MM.1S (cell line): ENCODE measurements around the gene SLC24A3.

Source experiments
- DNase-seq: peaks from one replicate; pipeline ENCODE4 v3.0.0-alpha.2; 2015
- H2AFZ ChIP-seq: fragments of 300-600 bp; sonication (generic); 2 replicates; pipeline ENCODE4 v1.6.0; 2016; ENCODE audit warnings: antibody characterized with exemption, low read length
- H3F3A ChIP-seq: fragments of 300-600 bp; sonication (generic); 2 replicates; pipeline ENCODE4 v1.6.1; 2016; ENCODE audit warnings: mild to moderate bottlenecking, antibody characterized with exemption, low read length, moderate library complexity, mixed read lengths; ENCODE audit not compliant: insufficient read depth
- H3K27ac ChIP-seq: fragments of 300-600 bp; sonication (generic); 2 replicates; pipeline ENCODE4 v1.5.1; 2016; ENCODE audit warnings: mild to moderate bottlenecking, low read length
- H3K27me3 ChIP-seq: fragments of 300-600 bp; sonication (generic); replicated peaks from 2 replicates; pipeline ENCODE4 v1.6.0; 2016; ENCODE audit warnings: low read length; ENCODE audit not compliant: insufficient read depth
- H3K36me3 ChIP-seq: fragments of 300-600 bp; sonication (generic); replicated peaks from 2 replicates; pipeline ENCODE4 v1.6.1; 2016; ENCODE audit warnings: mild to moderate bottlenecking, low read length, mixed read lengths; ENCODE audit not compliant: insufficient read depth
- H3K4me1 ChIP-seq: fragments of 300-600 bp; sonication (generic); 2 replicates; pipeline ENCODE4 v1.6.1; 2016; ENCODE audit warnings: low read length, mixed read lengths
- H3K4me2 ChIP-seq: fragments of 300-600 bp; sonication (generic); 2 replicates; pipeline ENCODE4 v1.6.0; 2016; ENCODE audit warnings: low read depth, low read length
- H3K4me3 ChIP-seq: fragments of 300-600 bp; sonication (generic); 2 replicates; pipeline ENCODE4 v1.5.1; 2016; ENCODE audit warnings: low read length, mixed read lengths
- H3K79me2 ChIP-seq: fragments of 300-600 bp; sonication (generic); 2 replicates; pipeline ENCODE4 v1.6.1; 2016; ENCODE audit warnings: mixed run types, low read length, mixed read lengths
- H3K9ac ChIP-seq: fragments of 300-600 bp; sonication (generic); 2 replicates; pipeline ENCODE4 v1.6.1; 2016; ENCODE audit warnings: low read length, mixed read lengths
- H3K9me2 ChIP-seq: fragments of 300-600 bp; sonication (generic); replicated peaks from 2 replicates; pipeline ENCODE4 v1.6.1; 2016; ENCODE audit warnings: mild to moderate bottlenecking, low read length, mixed read lengths; ENCODE audit not compliant: insufficient read depth
- H3K9me3 ChIP-seq: fragments of 300-600 bp; sonication (generic); replicated peaks from 2 replicates; pipeline ENCODE4 v1.6.1; 2016; ENCODE audit warnings: mild to moderate bottlenecking, low read length, mixed read lengths; ENCODE audit not compliant: insufficient read depth
- H4K20me1 ChIP-seq: fragments of 300-600 bp; sonication (generic); 2 replicates; pipeline ENCODE4 v1.6.1; 2016; ENCODE audit warnings: mild to moderate bottlenecking, low read length, moderate library complexity, mixed read lengths; ENCODE audit not compliant: insufficient read depth
- CTCF ChIP-seq: fragments of 300-600 bp; sonication (generic); IDR thresholded peaks from 2 replicates; pipeline ENCODE4 v1.5.1; 2016; ENCODE audit warnings: antibody characterized with exemption, low read length, mixed read lengths
- EZH2 ChIP-seq: fragments of 300-600 bp; sonication (generic); optimal IDR thresholded peaks from 2 replicates; pipeline ENCODE3; 2017; ENCODE audit warnings: low read depth, mild to moderate bottlenecking, antibody characterized with exemption, low read length, mixed read lengths
- EZH2phosphoT487 ChIP-seq: fragments of 300-600 bp; sonication (generic); IDR thresholded peaks from 2 replicates; pipeline ENCODE4 v1.6.1; 2018; ENCODE audit warnings: antibody characterized with exemption, low read length

The SLC24A3 gene

GRCh38 chr20:19295076-19295475 is 82.6 kb downstream of the SLC24A3 start:
- Histone ChIP-seq H3K27ac (no peak overlapping the region), H3F3A (no peaks in the 10 kb centered on the region), H3K4me1 (no peaks in the 10 kb centered on the region), H3K36me3 (no peaks in the 10 kb centered on the region), H3K4me3 (no peak overlapping the region), H3K9me3 (no peaks in the 10 kb centered on the region), H3K9me2 (no peaks in the 10 kb centered on the region), H4K20me1 (no peaks in the 10 kb centered on the region), H3K4me2 (no peak overlapping the region), H3K79me2 (no peaks in the 10 kb centered on the region), H3K9ac (no peak overlapping the region), H3K27me3 (no peaks in the 10 kb centered on the region), H2AFZ (no peak overlapping the region)
- DNase-seq, result no peak
- TF ChIP-seq CTCF, result no peak
- TF ChIP-seq EZH2, result no peak
- TF ChIP-seq EZH2phosphoT487, result no peak

GRCh38 chr20:19298652-19299051 is 86.2 kb downstream of the SLC24A3 start:
- Histone ChIP-seq H3K4me1 (no peaks in the 10 kb centered on the region), H2AFZ (no peak overlapping the region), H3K9me3 (no peaks in the 10 kb centered on the region), H3K79me2 (no peaks in the 10 kb centered on the region), H3F3A (no peaks in the 10 kb centered on the region), H3K36me3 (no peaks in the 10 kb centered on the region), H3K9me2 (no peaks in the 10 kb centered on the region), H3K9ac (no peak overlapping the region), H4K20me1 (no peaks in the 10 kb centered on the region), H3K27me3 (no peaks in the 10 kb centered on the region), H3K27ac (no peak overlapping the region), H3K4me3 (no peak overlapping the region), H3K4me2 (no peak overlapping the region)
- DNase-seq, result no peak
- TF ChIP-seq EZH2 (no peak), CTCF (no peak), EZH2phosphoT487 (no peak)

- Histone ChIP-seq H2AFZ (no peak overlapping the region), H4K20me1 (no peaks in the 10 kb centered on the region), H3K9ac (no peak overlapping the region), H3K36me3 (no peaks in the 10 kb centered on the region), H3K4me2 (no peak overlapping the region), H3K9me2 (no peaks in the 10 kb centered on the region), H3K27me3 (no peaks in the 10 kb centered on the region), H3K79me2 (no peaks in the 10 kb centered on the region), H3K4me1 (no peaks in the 10 kb centered on the region), H3F3A (no peaks in the 10 kb centered on the region), H3K27ac (no peak overlapping the region), H3K4me3 (no peak overlapping the region), H3K9me3 (no peaks in the 10 kb centered on the region)
- DNase-seq, result no peak
- TF ChIP-seq CTCF, result no peak
Observed at GRCh38 chr20:19300395-19300794, 88.0 kb downstream of the SLC24A3 start.
